Heart left ventricle (tissue), 16 donors: Measurements from ENCODE around the gene CAGE1. TPM values are rescaled to one million over a fixed set of nuclear protein-coding genes. Genes with fewer than 3 reads are reported as not detected.
A peak's percentile ranks its signal among the peaks of the same experiment; 100 is the strongest.
"Not testable (repeated sequence)": the region's sequence is repeated elsewhere in the genome, so short reads cannot be mapped to it uniquely, and the experiment has no call there.

Experiments
- ATAC-seq, 4 donors: fragments of 200-7000 bp; cut with Tn5 transposase; one replicate each; pipeline ENCODE4 v1.9.1; 2020 to 2022; ENCODE audit warnings: moderate library complexity in 4 of 4, mild to moderate bottlenecking in 3 of 4, moderate number of reproducible peaks in 1 of 4
- DNase-seq, 5 donors: peaks; one replicate each; pipeline ENCODE4 v3.0.0-alpha.2; 2020
- H3K27ac ChIP-seq, 12 donors: fragments of 200-600 bp; sonication (generic) in 4 of 12; one replicate each; pipeline versions ENCODE4 v1.5.0 to v1.8.0; 2016 to 2022; ENCODE audit warnings: mild to moderate bottlenecking in 2 of 12
- H3K27me3 ChIP-seq, 9 donors: fragments of 200-600 bp; sonication (generic) in 2 of 9; one replicate each; pipeline versions ENCODE4 v1.5.1 to v1.8.0; 2016 to 2022; ENCODE audit warnings: mild to moderate bottlenecking in 3 of 9
- H3K36me3 ChIP-seq, 9 donors: fragments of 200-600 bp; sonication (generic) in 2 of 9; one replicate each; pipeline versions ENCODE4 v1.5.0 to v1.8.0; 2018 to 2022; ENCODE audit warnings: mild to moderate bottlenecking in 2 of 9
- H3K4me1 ChIP-seq, 12 donors: fragments of 200-600 bp; sonication (generic) in 4 of 12; one replicate each; pipeline versions ENCODE4 v1.5.0 to v1.8.0; 2016 to 2022; ENCODE audit warnings: mild to moderate bottlenecking in 3 of 12
- H3K4me3 ChIP-seq, 12 donors: fragments of 200-600 bp; sonication (generic) in 4 of 12; one replicate each; pipeline versions ENCODE4 v1.5.0 to v1.8.0; 2017 to 2022; ENCODE audit warnings: mild to moderate bottlenecking in 9 of 12, moderate library complexity in 4 of 12
- H3K9me3 ChIP-seq, 12 donors: fragments of 200-600 bp; sonication (generic) in 4 of 12; one replicate each; pipeline versions ENCODE4 v1.5.0 to v1.8.0; 2016 to 2022; ENCODE audit warnings: mild to moderate bottlenecking in 1 of 12
- POLR2A ChIP-seq, 2 donors: fragments of 450-650 bp; IDR thresholded peaks; one replicate each; pipeline ENCODE4 v1.6.1; 2017; ENCODE audit warnings: antibody characterized with exemption in 2 of 2, mild to moderate bottlenecking in 2 of 2, moderate library complexity in 2 of 2
- WGBS, 4 donors: extraction: QIAGEN DNeasy Blood & Tissue Kit in 2 of 4; methylation state at CpG; one replicate each; pipeline versions ENCODE4 v1.1.5 to v1.1.7; 2013 to 2018; 5-methylcytosine and 5-hydroxymethylcytosine counted together
- intact Hi-C, 10 donors: fragments of 100-400 bp; cut with DNase I; formaldehyde crosslinking; loops; one replicate each; pipeline versions ENCODE4 v1.11.1 to v1.14.2; 2022
- polyA plus RNA-seq, 2 donors: library from polyadenylated mRNA; stranded (reverse); fragments of 200-250 nt; gene quantifications; one replicate each; pipeline ENCODE4 v1.2.3, GENCODE V29; 2013
- total RNA-seq, 9 donors: library from RNA; depleted of rRNA in 2 of 9; stranded (reverse); fragments of >200 nt in 2 of 9; fragmentation: NEBNext Ultra II Directional in 3 of 9; extraction: Animal tissue kit (Norgen Biotek cat#: 25700) in 3 of 9; gene quantifications; one replicate each; pipeline versions ENCODE4 v1.1.0 to v1.2.4, GENCODE V29; 2016 to 2023
- TF ChIP-seq, protein P1 (sequence below), 12 donors: fragments of 200-600 bp; sonication (generic) in 4 of 12; IDR thresholded peaks; one replicate each; pipeline versions ENCODE4 v1.5.0 to v1.8.0; 2018 to 2022; ENCODE audit warnings: antibody characterized with exemption in 12 of 12, mild to moderate bottlenecking in 5 of 12
- donor health status: ischemic (EF 13 %, LVEDD 7.1; RV severe dilation, severe dysfunction).
- donor health status: healthy with polysubstance abuse.
- donor health status: DM: no; HTN: yes; CAD: no.
- donor health status: DM: no; HTN: no; CAD: no.
- donor health status: ischemic (EF 25% LVEDD 6.9; RV normal size, moderate dysfunction).
- donor health status: ischemic (EF 25% LVEDD 5.7; RV mildly dilated, moderate dysfunction).
- donor health status: healthy.
- donor health status: DM: yes; HTN: yes; CAD: no.
- donor health status: ischemic (EF 35%, LVEDD 5.7; RV mildly dilated, moderate dysfunction).
- donor health status: nonischemic (EF 11% LVEDD 7.7; RV severe dilation, severe dysfunction).
- donor health status: DM: yes; HTN: yes; CAD: no.
- donor health status: PGD.
- donor health status: ischemic (EF 29% LVEDD 5.4; RV normal size, mild dysfunction).
- donor health status: nonischemic (EF 23%, LVEDD 6.1; RV moderate dilation, normal function).

CAGE1 gene
- total and polyA plus RNA-seq, 11 donors, result 0.54 TPM; not detected in 10

DNA sequence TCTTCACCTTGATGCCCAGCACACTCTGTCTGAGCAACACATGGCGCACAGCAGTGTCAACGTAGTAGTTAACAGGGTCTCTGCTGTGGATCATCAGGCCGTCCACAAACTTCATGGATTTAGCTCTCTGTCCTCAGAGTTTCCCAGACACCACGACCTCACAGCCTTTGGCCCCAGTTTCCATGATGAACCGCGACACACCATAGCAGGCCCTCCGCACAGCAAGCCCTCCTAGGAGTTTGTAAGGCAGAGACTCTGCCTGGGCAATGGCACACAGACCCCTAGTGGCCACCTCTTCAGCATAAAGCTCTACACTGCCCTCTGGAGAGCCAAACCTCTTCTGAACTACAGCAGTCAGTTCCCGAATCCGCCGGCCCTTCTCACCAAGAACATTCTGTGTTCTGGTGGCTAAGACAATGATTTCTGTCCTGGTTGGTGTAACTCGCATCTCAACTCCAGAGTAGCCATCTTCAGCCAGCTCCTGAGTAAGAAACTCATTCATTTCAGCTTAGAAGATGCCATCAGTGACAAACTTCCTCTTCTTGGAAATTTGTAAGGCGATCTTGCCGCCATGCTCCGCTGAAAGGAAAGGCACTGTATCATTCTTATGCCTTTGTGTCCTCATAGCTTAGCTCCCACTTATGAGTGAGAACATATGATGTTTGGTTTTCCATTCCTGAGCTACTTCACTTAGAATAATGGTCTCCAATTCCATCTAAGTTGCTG lies 50.4 kb downstream of the CAGE1 start:
- H3K4me1 ChIP-seq, ATAC-seq, H3K36me3 ChIP-seq, H3K4me3 ChIP-seq, DNase-seq, H3K9me3 ChIP-seq, H3K27me3 ChIP-seq, H3K27ac ChIP-seq, intact Hi-C loops: not testable (repeated sequence)
- TF ChIP-seq, protein P1, sequence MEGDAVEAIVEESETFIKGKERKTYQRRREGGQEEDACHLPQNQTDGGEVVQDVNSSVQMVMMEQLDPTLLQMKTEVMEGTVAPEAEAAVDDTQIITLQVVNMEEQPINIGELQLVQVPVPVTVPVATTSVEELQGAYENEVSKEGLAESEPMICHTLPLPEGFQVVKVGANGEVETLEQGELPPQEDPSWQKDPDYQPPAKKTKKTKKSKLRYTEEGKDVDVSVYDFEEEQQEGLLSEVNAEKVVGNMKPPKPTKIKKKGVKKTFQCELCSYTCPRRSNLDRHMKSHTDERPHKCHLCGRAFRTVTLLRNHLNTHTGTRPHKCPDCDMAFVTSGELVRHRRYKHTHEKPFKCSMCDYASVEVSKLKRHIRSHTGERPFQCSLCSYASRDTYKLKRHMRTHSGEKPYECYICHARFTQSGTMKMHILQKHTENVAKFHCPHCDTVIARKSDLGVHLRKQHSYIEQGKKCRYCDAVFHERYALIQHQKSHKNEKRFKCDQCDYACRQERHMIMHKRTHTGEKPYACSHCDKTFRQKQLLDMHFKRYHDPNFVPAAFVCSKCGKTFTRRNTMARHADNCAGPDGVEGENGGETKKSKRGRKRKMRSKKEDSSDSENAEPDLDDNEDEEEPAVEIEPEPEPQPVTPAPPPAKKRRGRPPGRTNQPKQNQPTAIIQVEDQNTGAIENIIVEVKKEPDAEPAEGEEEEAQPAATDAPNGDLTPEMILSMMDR (IDR thresholded peaks at IDR 0.05), result peak in 5 of 12 donors; percentile 28 to 37 (median 35)
- 65 to 74% (median 70%) methylated on average over 13 to 14 of the region's 14 CpGs for WGBS, 4 donors

DNA sequence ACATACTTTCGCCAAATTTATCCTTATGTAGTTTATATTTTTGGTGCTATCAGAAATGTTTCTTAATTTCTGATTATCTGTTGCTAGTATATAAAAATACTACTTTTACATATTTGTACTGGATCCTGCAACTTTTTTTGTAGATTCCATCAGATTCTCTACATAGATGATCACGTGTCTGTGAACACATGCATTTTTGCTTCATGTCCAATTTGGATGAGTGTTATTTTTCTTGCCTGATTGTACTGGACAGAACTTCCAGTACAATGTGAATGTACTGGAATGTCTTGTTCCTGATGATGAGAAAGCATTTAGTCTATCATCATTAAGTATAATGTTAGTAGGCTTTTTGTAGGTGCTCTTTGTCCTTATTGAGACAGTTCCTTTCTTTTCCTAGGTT lies 51.5 kb downstream of the CAGE1 start:
- intact Hi-C loops, result no loop called here
- Histone ChIP-seq H3K27me3 (peaks cover 0 to 7% (median 0%) of the 10 kb centered on the region in 9 donors), H3K27ac (no peak overlapping the region), H3K36me3 (no peaks in the 10 kb centered on the region), H3K4me3 (no peak overlapping the region), H3K9me3 (no peaks in the 10 kb centered on the region), H3K4me1 (peaks cover 0 to 8% (median 0%) of the 10 kb centered on the region in 12 donors)
- WGBS, 4 donors, result 67 to 90% (median 88%) methylated on average over 2 of the region's 2 CpGs
- TF ChIP-seq, protein P1 (IDR thresholded peaks at IDR 0.05), result no peak
- no peak for TF ChIP-seq POLR2A (IDR thresholded peaks at IDR 0.05)
- DNase-seq (no peak), ATAC-seq (no peak)

DNA sequence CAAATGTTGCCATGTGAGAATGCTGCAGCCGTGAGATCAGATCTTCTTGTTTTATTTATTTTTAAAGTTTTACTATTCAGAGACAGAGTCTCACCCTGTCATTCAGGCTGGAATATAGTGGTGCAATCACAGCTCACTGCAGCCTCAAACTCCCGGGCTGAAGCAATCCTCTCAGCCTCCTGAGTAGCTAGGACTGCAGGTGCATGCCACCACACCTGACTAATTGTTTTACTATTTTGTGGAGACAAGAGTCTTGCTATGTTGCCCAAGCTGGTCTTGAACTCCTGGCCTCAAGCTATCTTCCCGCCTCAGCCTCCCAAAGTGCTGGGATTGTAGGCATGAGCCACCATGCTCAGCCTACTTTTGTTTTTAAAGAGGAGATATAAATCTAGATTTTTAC lies 54.0 kb downstream of the CAGE1 start:
- WGBS, 4 donors, result 86 to 92% (median 89%) methylated on average over 3 of the region's 3 CpGs
- DNase-seq (no peak), ATAC-seq (no peak)
- intact Hi-C loops, result no loop called here
- TF ChIP-seq POLR2A (IDR thresholded peaks at IDR 0.05), result no peak
- TF ChIP-seq, protein P1 (IDR thresholded peaks at IDR 0.05), result no peak
- H3K36me3 ChIP-seq, result no peaks in the 10 kb centered on the region
- no peaks in the 10 kb centered on the region for H3K9me3 ChIP-seq
- H3K27me3 ChIP-seq, result no peaks in the 10 kb centered on the region
- no peak overlapping the region for H3K4me3 ChIP-seq
- no peak overlapping the region for H3K27ac ChIP-seq
- H3K4me1 ChIP-seq, result peaks cover 0 to 10% (median 0%) of the 10 kb centered on the region in 12 donors

DNA sequence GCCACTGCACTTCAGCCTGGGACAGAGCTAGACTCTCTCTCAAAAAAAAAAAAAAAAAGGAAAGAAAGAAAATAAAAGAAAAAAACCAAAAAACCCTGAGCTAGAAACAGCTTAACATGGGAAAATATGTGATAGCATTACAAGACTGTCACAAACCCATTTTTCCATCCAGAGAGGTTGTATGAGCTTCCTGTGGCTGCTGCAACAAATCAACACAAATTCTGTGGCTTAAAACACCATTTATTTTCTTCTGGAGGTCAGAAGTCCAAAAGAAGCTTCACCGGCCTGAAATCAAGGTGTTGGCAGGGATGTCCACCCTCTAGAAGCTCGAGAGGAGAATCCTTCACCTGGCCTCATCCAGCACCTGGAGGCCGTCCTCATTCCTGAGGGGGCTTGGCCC lies 54.9 kb downstream of the CAGE1 start:
- no peak overlapping the region for H3K4me3 ChIP-seq
- H3K27me3 ChIP-seq, result no peaks in the 10 kb centered on the region
- DNase-seq (no peak), ATAC-seq (no peak)
- H3K36me3 ChIP-seq, result no peaks in the 10 kb centered on the region
- H3K9me3 ChIP-seq, result no peaks in the 10 kb centered on the region
- 83 to 90% (median 87%) methylated on average over 3 of the region's 3 CpGs for WGBS, 4 donors
- H3K27ac ChIP-seq, result no peak overlapping the region
- intact Hi-C loops, result no loop called here
- no peak for TF ChIP-seq POLR2A (IDR thresholded peaks at IDR 0.05)
- TF ChIP-seq, protein P1 (IDR thresholded peaks at IDR 0.05), result no peak
- H3K4me1 ChIP-seq, result peaks cover 0 to 10% (median 0%) of the 10 kb centered on the region in 12 donors
